Measurements from ENCODE around the gene IL37.

IL37 gene

DNA sequence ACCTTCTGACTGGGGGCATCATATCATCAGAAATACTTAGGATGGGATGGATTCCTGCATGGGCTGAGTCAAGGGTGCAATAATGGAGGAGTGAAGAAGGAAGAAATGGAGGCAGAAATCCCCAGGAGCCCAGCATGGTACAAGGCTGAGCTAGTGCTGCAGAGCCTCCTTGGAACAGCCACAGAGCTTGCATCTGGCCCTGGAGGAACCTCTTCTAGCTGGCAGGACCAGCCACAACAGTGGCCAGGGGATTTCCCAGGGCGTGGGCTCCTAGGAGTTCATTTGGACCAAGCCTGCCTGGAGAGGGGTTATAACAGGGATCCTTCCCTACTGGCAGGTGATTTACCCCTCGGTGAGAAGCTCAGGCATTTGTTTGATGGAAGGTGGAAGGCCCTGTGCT lies 4.7 kb upstream of the IL37 start:
- Histone ChIP-seq H3K9me3 (ENCODE audit: control insufficient read depth, insufficient read depth, low read depth, low read length) (no peaks in the 10 kb centered on the region), H3K4me1 (ENCODE audit: control insufficient read depth, insufficient read depth, low read length) (no peaks in the 10 kb centered on the region), H3K36me3 (ENCODE audit: control insufficient read depth in 2 of 2, insufficient read depth in 1 of 2, low read length in 2 of 2) (no peaks in the 10 kb centered on the region), H3K27ac (ENCODE audit: extremely low read depth, low read depth, low read length) (no peak overlapping the region), H3K4me3 (ENCODE audit: low read depth, low read length) (no peak overlapping the region)
- POLR2A ChIA-PET = no interaction called here
- no peak for TF ChIP-seq ZBTB26 (tag by site-specific recombination; optimal IDR thresholded peaks at IDR 0.05)
- TF ChIP-seq KLF8 (tag by site-specific recombination; IDR thresholded peaks at IDR 0.05) = no peak
- no peak for TF ChIP-seq ZNF398 (tag by site-specific recombination; IDR thresholded peaks at IDR 0.05)
- no peak for TF ChIP-seq HOXA7 (CRISPR knock-in tag; IDR thresholded peaks at IDR 0.05; ENCODE audit: borderline replicate concordance)
- TF ChIP-seq ZNF544 (tag by site-specific recombination; IDR thresholded peaks at IDR 0.05) = no peak
- TF ChIP-seq, protein P1, sequence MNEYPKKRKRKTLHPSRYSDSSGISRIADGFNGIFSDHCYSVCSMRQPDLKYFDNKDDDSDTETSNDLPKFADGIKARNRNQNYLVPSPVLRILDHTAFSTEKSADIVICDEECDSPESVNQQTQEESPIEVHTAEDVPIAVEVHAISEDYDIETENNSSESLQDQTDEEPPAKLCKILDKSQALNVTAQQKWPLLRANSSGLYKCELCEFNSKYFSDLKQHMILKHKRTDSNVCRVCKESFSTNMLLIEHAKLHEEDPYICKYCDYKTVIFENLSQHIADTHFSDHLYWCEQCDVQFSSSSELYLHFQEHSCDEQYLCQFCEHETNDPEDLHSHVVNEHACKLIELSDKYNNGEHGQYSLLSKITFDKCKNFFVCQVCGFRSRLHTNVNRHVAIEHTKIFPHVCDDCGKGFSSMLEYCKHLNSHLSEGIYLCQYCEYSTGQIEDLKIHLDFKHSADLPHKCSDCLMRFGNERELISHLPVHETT (tag by site-specific recombination; IDR thresholded peaks at IDR 0.05) = no peak
- no peak for TF ChIP-seq ZNF660 (tag by site-specific recombination; IDR thresholded peaks at IDR 0.05)
- TF ChIP-seq KLF9 (tag by site-specific recombination; IDR thresholded peaks at IDR 0.05; ENCODE audit: low read depth) = no peak
- no peak for TF ChIP-seq ZNF501 (tag by site-specific recombination; IDR thresholded peaks at IDR 0.05)
- TF ChIP-seq ZNF560 (tag by site-specific recombination; IDR thresholded peaks at IDR 0.05; ENCODE audit: borderline replicate concordance) = no peak
- no peak for TF ChIP-seq INSM2 (tag by site-specific recombination; IDR thresholded peaks at IDR 0.05)
- TF ChIP-seq ZNF138 (tag by site-specific recombination; IDR thresholded peaks at IDR 0.05; ENCODE audit: borderline replicate concordance) = no peak
- TF ChIP-seq ZNF146 (tag by site-specific recombination; IDR thresholded peaks at IDR 0.05) = no peak
- TF ChIP-seq, protein P2, sequence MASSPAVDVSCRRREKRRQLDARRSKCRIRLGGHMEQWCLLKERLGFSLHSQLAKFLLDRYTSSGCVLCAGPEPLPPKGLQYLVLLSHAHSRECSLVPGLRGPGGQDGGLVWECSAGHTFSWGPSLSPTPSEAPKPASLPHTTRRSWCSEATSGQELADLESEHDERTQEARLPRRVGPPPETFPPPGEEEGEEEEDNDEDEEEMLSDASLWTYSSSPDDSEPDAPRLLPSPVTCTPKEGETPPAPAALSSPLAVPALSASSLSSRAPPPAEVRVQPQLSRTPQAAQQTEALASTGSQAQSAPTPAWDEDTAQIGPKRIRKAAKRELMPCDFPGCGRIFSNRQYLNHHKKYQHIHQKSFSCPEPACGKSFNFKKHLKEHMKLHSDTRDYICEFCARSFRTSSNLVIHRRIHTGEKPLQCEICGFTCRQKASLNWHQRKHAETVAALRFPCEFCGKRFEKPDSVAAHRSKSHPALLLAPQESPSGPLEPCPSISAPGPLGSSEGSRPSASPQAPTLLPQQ (tag by site-specific recombination; IDR thresholded peaks at IDR 0.05) = no peak
- no peak for TF ChIP-seq ZNF426 (tag by site-specific recombination; IDR thresholded peaks at IDR 0.05)
- no peak for TF ChIP-seq ZNF837 (tag by site-specific recombination; IDR thresholded peaks at IDR 0.05)
- TF ChIP-seq, protein P3, sequence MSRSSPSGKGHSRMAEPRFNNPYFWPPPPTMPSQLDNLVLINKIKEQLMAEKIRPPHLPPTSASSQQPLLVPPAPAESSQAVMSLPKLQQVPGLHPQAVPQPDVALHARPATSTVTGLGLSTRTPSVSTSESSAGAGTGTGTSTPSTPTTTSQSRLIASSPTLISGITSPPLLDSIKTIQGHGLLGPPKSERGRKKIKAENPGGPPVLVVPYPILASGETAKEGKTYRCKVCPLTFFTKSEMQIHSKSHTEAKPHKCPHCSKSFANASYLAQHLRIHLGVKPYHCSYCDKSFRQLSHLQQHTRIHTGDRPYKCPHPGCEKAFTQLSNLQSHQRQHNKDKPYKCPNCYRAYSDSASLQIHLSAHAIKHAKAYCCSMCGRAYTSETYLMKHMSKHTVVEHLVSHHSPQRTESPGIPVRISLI (tag by site-specific recombination; IDR thresholded peaks at IDR 0.05) = no peak
- TF ChIP-seq SCRT1 (tag by site-specific recombination; IDR thresholded peaks at IDR 0.05; ENCODE audit: borderline replicate concordance) = no peak
- no peak for TF ChIP-seq CTCF (tag by site-specific recombination; IDR thresholded peaks at IDR 0.05)
- CTCF ChIA-PET = interaction anchor here (1.3 kb wide), 1 partner anchor 35 kb away, joined by 5 read pairs; no protein-coding TSS in a partner anchor
